GM12878 (cell line): Measurements from ENCODE around the gene FICD. TPM values are rescaled to one million over a fixed set of nuclear protein-coding genes. Genes with fewer than 3 reads are reported as not detected.

Source experiments
- BRCA1 ChIP-seq: IDR thresholded peaks from 2 replicates; pipeline ENCODE4 v1.6.1; 2011; ENCODE audit warnings: low read depth, low read length, improper control_type of control experiment
- CBFB ChIP-seq: IDR thresholded peaks from 2 replicates; pipeline ENCODE4 v1.6.1; 2016; ENCODE audit warnings: antibody characterized with exemption, low read depth
- CTCF ChIP-seq, 3 experiments: IDR thresholded peaks in 2 of 3; conservative IDR thresholded peaks in 1 of 3; 2 replicates each; pipeline ENCODE4 v1.5.1; 2011; ENCODE audit warnings: low read depth in 3 of 3, low read length in 3 of 3, mild to moderate bottlenecking in 3 of 3, control low read depth in 2 of 3, moderate library complexity in 2 of 3, inconsistent platforms in 1 of 3, mixed read lengths in 1 of 3; ENCODE audit not compliant: control insufficient read depth in 2 of 3, insufficient read depth in 1 of 3; ENCODE audit errors: extremely low read depth in 1 of 3
- EP300 ChIP-seq, 2 experiments: fragments of 150-350 bp in 1 of 2; IDR thresholded peaks; 2 replicates each; pipeline ENCODE4 v1.6.1; 2011 to 2012; ENCODE audit warnings: low read depth in 2 of 2, low read length in 2 of 2, borderline replicate concordance in 1 of 2, improper control_type of control experiment in 1 of 2, inconsistent platforms in 1 of 2; ENCODE audit not compliant: control insufficient read depth in 1 of 2
- GATAD2B ChIP-seq: fragments of 450-650 bp; conservative IDR thresholded peaks from 2 replicates; pipeline ENCODE4 v1.6.1; 2017; ENCODE audit warnings: low read depth, mild to moderate bottlenecking, moderate library complexity
- HCFC1 ChIP-seq: fragments of 150-350 bp; IDR thresholded peaks from 2 replicates; pipeline ENCODE4 v1.6.1; 2014; ENCODE audit warnings: low read length
- PKNOX1 ChIP-seq: fragments of 450-650 bp; IDR thresholded peaks from 2 replicates; pipeline ENCODE4 v1.6.1; 2016; ENCODE audit warnings: mild to moderate bottlenecking
- RB1 ChIP-seq: fragments of 450-650 bp; formaldehyde crosslinking; IDR thresholded peaks from 2 replicates; pipeline ENCODE4 v1.6.1; 2017; ENCODE audit warnings: mild to moderate bottlenecking, borderline replicate concordance
- SMC3 ChIP-seq: IDR thresholded peaks from 2 replicates; pipeline ENCODE4 v1.6.1; 2011; ENCODE audit warnings: low read length, improper control_type of control experiment, borderline replicate concordance
- SUPT20H ChIP-seq: IDR thresholded peaks from 2 replicates; pipeline ENCODE4 v1.6.1; 2011; ENCODE audit warnings: low read depth, mild to moderate bottlenecking, low read length, moderate library complexity, borderline replicate concordance; ENCODE audit not compliant: control insufficient read depth
- WRNIP1 ChIP-seq: IDR thresholded peaks from 2 replicates; pipeline ENCODE4 v1.6.1; 2011; ENCODE audit warnings: low read depth, low read length, improper control_type of control experiment, borderline replicate concordance
- polyA plus RNA-seq, 11 experiments: library from polyadenylated mRNA; depleted of rRNA in 4 of 11; unstranded in 6 of 11; stranded (reverse) in 5 of 11; fragments of >200 nt; fragmentation: Nextera tagmentation in 4 of 11; fragmentation: Illumina TruSeq in 1 of 11; extraction: Ambion mirVana in 4 of 11; extraction: Trizol in 1 of 11; gene quantifications; 1 replicate in 1 of 11; 2 replicates in 10 of 11; pipeline versions ENCODE4 v1.2.1 to v1.2.3, GENCODE V29; 2011 to 2016; ENCODE audit warnings: inconsistent platforms in 2 of 11, missing spikeins in 2 of 11, low read depth in 1 of 11
- total RNA-seq, 4 experiments: library from RNA; depleted of rRNA in 3 of 4; stranded (reverse); fragments of >200 nt in 3 of 4; fragmentation: Illumina TruSeq in 1 of 4; extraction: Trizol in 1 of 4; gene quantifications; 2 replicates each; pipeline versions ENCODE4 v1.2.1 to v1.2.3, GENCODE V29; 2013 to 2021
- TF ChIP-seq, protein P1 (sequence below): fragments of 150-350 bp; IDR thresholded peaks from 2 replicates; pipeline ENCODE4 v1.6.1; 2014; ENCODE audit warnings: mild to moderate bottlenecking, low read depth, low read length
- TF ChIP-seq, protein P2 (sequence below): IDR thresholded peaks from 2 replicates; pipeline ENCODE4 v1.6.1; 2011; ENCODE audit warnings: low read depth, mild to moderate bottlenecking, low read length, moderate library complexity, borderline replicate concordance; ENCODE audit errors: extremely low read depth
- TF ChIP-seq, protein P3 (sequence below): IDR thresholded peaks from 2 replicates; pipeline ENCODE4 v1.6.1; 2011; ENCODE audit warnings: low read depth, low read length, improper control_type of control experiment, borderline replicate concordance
- TF ChIP-seq, protein P4 (sequence below): fragments of 450-650 bp; IDR thresholded peaks from 2 replicates; pipeline ENCODE4 v1.6.1; 2017; ENCODE audit warnings: mild to moderate bottlenecking, moderate library complexity

FICD gene
- total and polyA plus RNA-seq, 10 of the 15 experiments (the other 5 are each of a cell fraction or from before 2014, with no cell fraction given): 1.1 to 9.4 (median 4.3) TPM

- TF ChIP-seq CTCF (IDR thresholded peaks at IDR 0.05 in 2 of 3, conservative IDR thresholded peaks at IDR 0.05 in 1 of 3; ENCODE audit: control insufficient read depth in 2 of 3, extremely low read depth in 1 of 3, insufficient read depth in 1 of 3, low read depth in 3 of 3, low read length in 3 of 3): no peak
- peak; percentile 99 to 100 for TF ChIP-seq EP300 (IDR thresholded peaks at IDR 0.05; ENCODE audit: borderline replicate concordance in 1 of 2, control insufficient read depth in 1 of 2, low read depth in 2 of 2, low read length in 2 of 2)
- no peak for TF ChIP-seq WRNIP1
- TF ChIP-seq SMC3: no peak; the same call in 1 of the 2 replicates
- TF ChIP-seq GATAD2B: peak; percentile 63
- peak; percentile 95 for TF ChIP-seq CBFB
- TF ChIP-seq, protein P1, sequence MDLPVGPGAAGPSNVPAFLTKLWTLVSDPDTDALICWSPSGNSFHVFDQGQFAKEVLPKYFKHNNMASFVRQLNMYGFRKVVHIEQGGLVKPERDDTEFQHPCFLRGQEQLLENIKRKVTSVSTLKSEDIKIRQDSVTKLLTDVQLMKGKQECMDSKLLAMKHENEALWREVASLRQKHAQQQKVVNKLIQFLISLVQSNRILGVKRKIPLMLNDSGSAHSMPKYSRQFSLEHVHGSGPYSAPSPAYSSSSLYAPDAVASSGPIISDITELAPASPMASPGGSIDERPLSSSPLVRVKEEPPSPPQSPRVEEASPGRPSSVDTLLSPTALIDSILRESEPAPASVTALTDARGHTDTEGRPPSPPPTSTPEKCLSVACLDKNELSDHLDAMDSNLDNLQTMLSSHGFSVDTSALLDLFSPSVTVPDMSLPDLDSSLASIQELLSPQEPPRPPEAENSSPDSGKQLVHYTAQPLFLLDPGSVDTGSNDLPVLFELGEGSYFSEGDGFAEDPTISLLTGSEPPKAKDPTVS: no peak
- no peak for TF ChIP-seq RB1
- no peak for TF ChIP-seq BRCA1
- TF ChIP-seq, protein P2, sequence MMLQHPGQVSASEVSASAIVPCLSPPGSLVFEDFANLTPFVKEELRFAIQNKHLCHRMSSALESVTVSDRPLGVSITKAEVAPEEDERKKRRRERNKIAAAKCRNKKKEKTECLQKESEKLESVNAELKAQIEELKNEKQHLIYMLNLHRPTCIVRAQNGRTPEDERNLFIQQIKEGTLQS: no peak
- no peak for TF ChIP-seq SUPT20H
- no peak for TF ChIP-seq HCFC1
- TF ChIP-seq, protein P3, sequence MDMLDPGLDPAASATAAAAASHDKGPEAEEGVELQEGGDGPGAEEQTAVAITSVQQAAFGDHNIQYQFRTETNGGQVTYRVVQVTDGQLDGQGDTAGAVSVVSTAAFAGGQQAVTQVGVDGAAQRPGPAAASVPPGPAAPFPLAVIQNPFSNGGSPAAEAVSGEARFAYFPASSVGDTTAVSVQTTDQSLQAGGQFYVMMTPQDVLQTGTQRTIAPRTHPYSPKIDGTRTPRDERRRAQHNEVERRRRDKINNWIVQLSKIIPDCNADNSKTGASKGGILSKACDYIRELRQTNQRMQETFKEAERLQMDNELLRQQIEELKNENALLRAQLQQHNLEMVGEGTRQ: no peak
- no peak for TF ChIP-seq PKNOX1
- TF ChIP-seq, protein P4, sequence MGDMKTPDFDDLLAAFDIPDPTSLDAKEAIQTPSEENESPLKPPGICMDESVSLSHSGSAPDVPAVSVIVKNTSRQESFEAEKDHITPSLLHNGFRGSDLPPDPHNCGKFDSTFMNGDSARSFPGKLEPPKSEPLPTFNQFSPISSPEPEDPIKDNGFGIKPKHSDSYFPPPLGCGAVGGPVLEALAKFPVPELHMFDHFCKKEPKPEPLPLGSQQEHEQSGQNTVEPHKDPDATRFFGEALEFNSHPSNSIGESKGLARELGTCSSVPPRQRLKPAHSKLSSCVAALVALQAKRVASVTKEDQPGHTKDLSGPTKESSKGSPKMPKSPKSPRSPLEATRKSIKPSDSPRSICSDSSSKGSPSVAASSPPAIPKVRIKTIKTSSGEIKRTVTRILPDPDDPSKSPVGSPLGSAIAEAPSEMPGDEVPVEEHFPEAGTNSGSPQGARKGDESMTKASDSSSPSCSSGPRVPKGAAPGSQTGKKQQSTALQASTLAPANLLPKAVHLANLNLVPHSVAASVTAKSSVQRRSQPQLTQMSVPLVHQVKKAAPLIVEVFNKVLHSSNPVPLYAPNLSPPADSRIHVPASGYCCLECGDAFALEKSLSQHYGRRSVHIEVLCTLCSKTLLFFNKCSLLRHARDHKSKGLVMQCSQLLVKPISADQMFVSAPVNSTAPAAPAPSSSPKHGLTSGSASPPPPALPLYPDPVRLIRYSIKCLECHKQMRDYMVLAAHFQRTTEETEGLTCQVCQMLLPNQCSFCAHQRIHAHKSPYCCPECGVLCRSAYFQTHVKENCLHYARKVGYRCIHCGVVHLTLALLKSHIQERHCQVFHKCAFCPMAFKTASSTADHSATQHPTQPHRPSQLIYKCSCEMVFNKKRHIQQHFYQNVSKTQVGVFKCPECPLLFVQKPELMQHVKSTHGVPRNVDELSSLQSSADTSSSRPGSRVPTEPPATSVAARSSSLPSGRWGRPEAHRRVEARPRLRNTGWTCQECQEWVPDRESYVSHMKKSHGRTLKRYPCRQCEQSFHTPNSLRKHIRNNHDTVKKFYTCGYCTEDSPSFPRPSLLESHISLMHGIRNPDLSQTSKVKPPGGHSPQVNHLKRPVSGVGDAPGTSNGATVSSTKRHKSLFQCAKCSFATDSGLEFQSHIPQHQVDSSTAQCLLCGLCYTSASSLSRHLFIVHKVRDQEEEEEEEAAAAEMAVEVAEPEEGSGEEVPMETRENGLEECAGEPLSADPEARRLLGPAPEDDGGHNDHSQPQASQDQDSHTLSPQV: peak; percentile 91
Measured at GRCh38 chr12:108568338-108569154, 53.5 kb downstream of the FICD start (continued).
